ENCODE data around the gene SAT2. TPM values are rescaled to one million over a fixed set of nuclear protein-coding genes. Genes with fewer than 3 reads are reported as not detected.
"Not testable (repeated sequence)": the region's sequence is repeated elsewhere in the genome, so short reads cannot be mapped to it uniquely, and the experiment has no call there.

SAT2 gene
- total RNA-seq, 2 experiments from 2014 or later = 14.3 to 16.9 TPM

DNA sequence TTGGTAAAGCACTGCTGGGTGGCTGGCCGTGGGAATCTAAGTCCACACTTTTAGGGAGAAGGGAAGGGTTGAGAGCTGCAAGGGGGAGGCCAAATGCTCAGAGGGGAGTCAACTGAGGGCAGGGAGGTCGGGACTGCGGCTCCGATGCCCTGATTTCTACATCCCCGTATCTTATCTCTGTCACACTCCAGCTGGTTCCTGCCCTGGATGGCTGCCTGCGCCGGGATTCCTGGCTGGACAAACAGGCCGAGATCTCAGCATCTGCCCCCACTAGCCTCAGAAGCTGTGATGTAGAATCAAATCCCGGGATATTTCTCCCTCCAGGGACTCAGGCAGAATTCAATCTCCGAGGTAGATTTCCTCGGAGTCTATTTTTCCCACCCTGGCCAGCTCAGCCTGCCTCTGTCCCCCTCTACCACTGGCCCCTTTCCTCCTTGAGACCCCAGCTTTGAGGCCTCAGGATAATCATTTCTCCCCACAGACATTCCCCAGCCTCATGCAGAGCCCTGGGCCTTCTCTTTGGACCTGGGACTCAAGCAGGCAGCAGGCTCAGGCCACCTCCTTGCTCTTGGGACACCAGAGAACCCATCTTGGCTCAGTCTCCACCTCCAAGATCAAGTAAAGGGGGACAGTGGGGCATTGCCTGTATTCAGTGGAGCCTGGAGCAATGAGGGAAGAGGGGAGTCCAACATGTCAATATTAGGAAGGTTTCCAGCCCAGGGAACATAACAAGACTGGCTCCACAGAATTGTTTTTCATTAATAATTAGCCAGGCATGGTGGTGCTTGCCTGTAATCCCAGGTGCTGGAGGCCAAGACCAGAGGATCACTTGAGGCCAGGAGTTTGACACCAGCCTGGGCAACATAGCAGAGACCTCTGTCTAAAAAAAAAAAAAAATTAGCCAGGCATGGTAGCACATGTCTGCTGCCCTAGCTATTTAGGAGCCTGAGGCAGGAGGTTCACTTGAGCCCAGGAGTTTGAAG, 4.1 kb upstream of the SAT2 start:
- no peaks in the 10 kb centered on the region for H3K36me3 Mint-ChIP-seq (ENCODE audit: low read depth)
- no peak for DNase-seq
- H3K27ac Mint-ChIP-seq = no peak overlapping the region
- intact Hi-C loops (cut with micrococcal nuclease) = loop anchor here (1.0 kb wide), 2 partner anchors 57 to 86 kb away; partner anchors contain the start of genes DNAH2 and WRAP53
- CTCF ChIA-PET = interaction anchor here (0.6 to 5.6 kb wide), 14 partner anchors 9 to 276 kb away, joined by 3 to 56 read pairs (median 4); partner anchors contain the start of genes ATP1B2, TP53 and WRAP53
- peaks cover 7% of the 10 kb centered on the region for H3K4me1 Mint-ChIP-seq (ENCODE audit: low read depth)
- H3K27me3 Mint-ChIP-seq (ENCODE audit: low read depth) = no peaks in the 10 kb centered on the region
- no peaks in the 10 kb centered on the region for H3K9me3 Mint-ChIP-seq
- H3K4me3 Mint-ChIP-seq = no peak overlapping the region

GRCh38 chr17:7629939-7630571, 2.4 kb upstream of the SAT2 start, which contains the start of gene SHBG:
Gene SHBG (plus strand): TSS chr17:7630135. CDS start chr17:7630173, 38 bp downstream.
- CTCF ChIA-PET = interaction anchor here (1.1 to 5.6 kb wide), 7 partner anchors 9 to 275 kb away, joined by 3 to 56 read pairs (median 5); partner anchors contain the start of genes ATP1B2, FXR2, TP53 and WRAP53
- H3K27ac Mint-ChIP-seq = no peak within 1 kb of the TSS

GRCh38 chr17:7626956-7627249, 718 bp downstream of the SAT2 start:
- intact Hi-C loops (cut with micrococcal nuclease) = loop anchor here (1.0 kb wide), 1 partner anchor 12 kb away; no protein-coding TSS in a partner anchor
- H3K36me3 Mint-ChIP-seq (ENCODE audit: low read depth) = peaks cover 1% of the 10 kb centered on the region
- CTCF ChIA-PET = interaction anchor here (1.3 to 2.7 kb wide), 4 partner anchors 13 to 60 kb away, joined by 4 to 20 read pairs (median 8); partner anchors contain the start of genes FXR2, SOX15 and TP53
- peak overlapping the region; percentile 88 for H3K4me3 Mint-ChIP-seq
- H3K27ac Mint-ChIP-seq = no peak overlapping the region
- no peaks in the 10 kb centered on the region for H3K27me3 Mint-ChIP-seq (ENCODE audit: low read depth)
- DNase-seq = no peak
- peaks cover 7% of the 10 kb centered on the region for H3K4me1 Mint-ChIP-seq (ENCODE audit: low read depth)
- H3K9me3 Mint-ChIP-seq = no peaks in the 10 kb centered on the region

More at GRCh38 chr17:7629939-7630571, 2.4 kb upstream of the SAT2 start, which contains the start of gene SHBG:
- no peaks in the 10 kb centered on the region for H3K9me3 Mint-ChIP-seq
- peaks cover 1% of the 10 kb centered on the region for H3K36me3 Mint-ChIP-seq (ENCODE audit: low read depth)
- intact Hi-C loops (cut with micrococcal nuclease) = no loop called here
- no peak for DNase-seq
- H3K27me3 Mint-ChIP-seq (ENCODE audit: low read depth) = no peaks in the 10 kb centered on the region
- H3K4me1 Mint-ChIP-seq (ENCODE audit: low read depth) = peaks cover 7% of the 10 kb centered on the region
- no peak within 1 kb of the TSS for H3K4me3 Mint-ChIP-seq

GRCh38 chr17:7626307-7626706, 1.3 kb downstream of the SAT2 start:
- H3K9me3 Mint-ChIP-seq = no peaks in the 10 kb centered on the region
- H3K4me1 Mint-ChIP-seq (ENCODE audit: low read depth) = peaks cover 7% of the 10 kb centered on the region
- H3K36me3 Mint-ChIP-seq (ENCODE audit: low read depth) = peaks cover 1% of the 10 kb centered on the region
- H3K27ac Mint-ChIP-seq = no peak overlapping the region
- no peak for DNase-seq
- H3K4me3 Mint-ChIP-seq = peak overlapping the region; percentile 88
- H3K27me3 Mint-ChIP-seq (ENCODE audit: low read depth) = no peaks in the 10 kb centered on the region
- intact Hi-C loops (cut with micrococcal nuclease) = no loop called here
- CTCF ChIA-PET = interaction anchor here (1.3 to 2.7 kb wide), 4 partner anchors 12 to 60 kb away, joined by 4 to 20 read pairs (median 8); partner anchors contain the start of genes FXR2, SOX15 and TP53

DNA sequence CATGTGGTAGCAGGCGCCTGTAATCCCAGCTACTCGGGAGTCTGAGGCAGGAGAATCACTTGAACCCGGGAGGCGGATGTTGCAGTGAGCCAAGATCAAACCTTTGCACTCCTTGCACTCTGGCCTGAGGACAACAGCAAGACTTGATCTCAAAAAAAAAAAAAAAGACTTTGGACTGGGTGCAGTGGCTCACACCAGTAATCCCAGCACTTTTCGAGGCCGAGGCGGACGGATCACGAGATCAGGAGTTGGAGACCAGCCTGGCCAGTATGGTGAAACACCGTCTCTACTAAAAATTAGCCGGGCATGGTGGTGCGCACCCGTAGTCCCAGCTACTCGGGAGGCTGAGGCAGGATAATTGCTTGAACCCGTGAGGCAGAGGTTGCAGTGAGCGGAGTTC, 1.9 kb downstream of the SAT2 start:
- H3K9me3 Mint-ChIP-seq; H3K4me3 Mint-ChIP-seq; H3K27me3 Mint-ChIP-seq (ENCODE audit: low read depth); intact Hi-C loops (cut with micrococcal nuclease); H3K27ac Mint-ChIP-seq; H3K36me3 Mint-ChIP-seq (ENCODE audit: low read depth); DNase-seq; H3K4me1 Mint-ChIP-seq (ENCODE audit: low read depth): not testable (repeated sequence)
- CTCF ChIA-PET = interaction anchor here (1.1 to 2.7 kb wide), 2 partner anchors 61 to 62 kb away, joined by 4 to 20 read pairs; partner anchors contain the start of gene TP53

DNA sequence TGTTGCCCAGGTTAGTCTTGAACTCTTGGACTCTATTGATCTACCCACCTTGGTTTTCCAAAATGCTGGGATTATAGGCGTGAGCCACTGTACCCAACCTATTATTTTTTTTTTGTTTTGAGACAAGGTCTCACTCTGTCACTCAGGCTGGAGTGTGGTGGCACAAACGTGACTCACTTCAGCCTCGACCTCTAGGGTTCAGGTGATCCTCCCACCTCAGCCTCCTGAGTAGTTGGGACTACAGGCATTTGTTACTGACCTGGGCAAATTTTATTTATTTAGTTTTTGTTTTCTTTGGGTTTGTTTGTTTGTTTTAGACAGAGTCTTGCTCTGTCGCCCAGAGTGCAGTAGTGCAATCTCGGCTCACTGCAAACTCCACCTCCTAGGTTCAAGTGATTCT, 4.0 kb downstream of the SAT2 start:
- H3K27ac Mint-ChIP-seq = no peak overlapping the region
- intact Hi-C loops (cut with micrococcal nuclease) = no loop called here
- DNase-seq = no peak
- H3K4me1 Mint-ChIP-seq (ENCODE audit: low read depth) = peaks cover 7% of the 10 kb centered on the region
- H3K4me3 Mint-ChIP-seq = no peak overlapping the region
- H3K36me3 Mint-ChIP-seq (ENCODE audit: low read depth) = peaks cover 1% of the 10 kb centered on the region
- CTCF ChIA-PET = no interaction called here
- no peaks in the 10 kb centered on the region for H3K27me3 Mint-ChIP-seq (ENCODE audit: low read depth)
- H3K9me3 Mint-ChIP-seq = no peaks in the 10 kb centered on the region

DNA sequence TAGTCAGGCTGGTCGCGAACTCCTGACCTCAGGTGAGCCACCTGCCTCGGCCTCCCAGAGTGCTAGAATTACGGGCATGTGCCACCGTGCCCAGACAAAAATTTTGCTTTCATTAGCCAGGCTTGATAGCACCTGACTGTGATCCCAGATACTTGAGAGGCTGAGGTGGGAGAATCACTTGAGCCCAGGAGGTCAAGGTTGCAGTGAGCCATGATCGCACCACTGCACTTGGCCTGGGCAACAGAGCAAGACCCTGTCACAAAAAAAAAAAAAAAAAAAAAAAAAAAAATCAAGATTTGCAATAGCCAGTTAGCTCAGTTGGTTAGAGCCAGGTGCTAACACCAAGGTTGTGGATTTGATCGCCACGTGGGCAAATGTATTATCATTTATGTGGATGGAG, 6.8 kb downstream of the SAT2 start:
- DNase-seq = no peak
- no peaks in the 10 kb centered on the region for H3K9me3 Mint-ChIP-seq
- no peak overlapping the region for H3K27ac Mint-ChIP-seq
- CTCF ChIA-PET = interaction anchor here (0.7 to 1.5 kb wide), 3 partner anchors 10 to 322 kb away, joined by 3 to 4 read pairs (median 3); partner anchors contain the start of gene SHBG
- intact Hi-C loops (cut with micrococcal nuclease) = no loop called here
- H3K4me1 Mint-ChIP-seq (ENCODE audit: low read depth) = no peaks in the 10 kb centered on the region
- H3K4me3 Mint-ChIP-seq = no peak overlapping the region
- no peaks in the 10 kb centered on the region for H3K36me3 Mint-ChIP-seq (ENCODE audit: low read depth)
- H3K27me3 Mint-ChIP-seq (ENCODE audit: low read depth) = no peaks in the 10 kb centered on the region

DNA sequence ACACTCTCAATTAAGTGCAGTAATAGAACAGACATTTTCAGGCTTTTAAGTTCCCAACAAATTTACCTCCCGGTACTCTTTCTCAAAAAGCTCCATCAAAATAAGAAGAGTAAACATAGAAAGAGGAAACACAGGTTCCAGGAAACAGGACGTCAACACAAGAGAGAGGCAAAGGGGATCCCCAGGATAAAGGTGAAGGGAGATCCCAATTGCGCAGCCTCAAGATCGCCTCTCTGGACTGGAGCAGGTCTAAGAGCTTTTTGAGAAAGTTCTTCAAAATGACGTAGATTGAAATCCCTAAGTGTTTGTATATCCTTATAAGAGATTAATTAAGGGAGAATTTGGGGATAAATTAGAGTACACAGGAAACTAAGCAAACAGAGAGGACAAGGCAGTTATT, 9.0 kb downstream of the SAT2 start:
- CTCF ChIA-PET = interaction anchor here (2.1 kb wide), 1 partner anchor 69 kb away, joined by 6 read pairs; the partner anchor contains the start of genes TP53 and WRAP53
- no peaks in the 10 kb centered on the region for H3K9me3 Mint-ChIP-seq
- H3K4me3 Mint-ChIP-seq = no peak overlapping the region
- DNase-seq = no peak
- no peaks in the 10 kb centered on the region for H3K36me3 Mint-ChIP-seq (ENCODE audit: low read depth)
- intact Hi-C loops (cut with micrococcal nuclease) = loop anchor here (5.0 to 10.0 kb wide), 2 partner anchors 224 to 536 kb away; partner anchors contain the start of gene PER1
- H3K4me1 Mint-ChIP-seq (ENCODE audit: low read depth) = peaks cover 2% of the 10 kb centered on the region
- H3K27ac Mint-ChIP-seq = no peak overlapping the region
- no peaks in the 10 kb centered on the region for H3K27me3 Mint-ChIP-seq (ENCODE audit: low read depth)

DNA sequence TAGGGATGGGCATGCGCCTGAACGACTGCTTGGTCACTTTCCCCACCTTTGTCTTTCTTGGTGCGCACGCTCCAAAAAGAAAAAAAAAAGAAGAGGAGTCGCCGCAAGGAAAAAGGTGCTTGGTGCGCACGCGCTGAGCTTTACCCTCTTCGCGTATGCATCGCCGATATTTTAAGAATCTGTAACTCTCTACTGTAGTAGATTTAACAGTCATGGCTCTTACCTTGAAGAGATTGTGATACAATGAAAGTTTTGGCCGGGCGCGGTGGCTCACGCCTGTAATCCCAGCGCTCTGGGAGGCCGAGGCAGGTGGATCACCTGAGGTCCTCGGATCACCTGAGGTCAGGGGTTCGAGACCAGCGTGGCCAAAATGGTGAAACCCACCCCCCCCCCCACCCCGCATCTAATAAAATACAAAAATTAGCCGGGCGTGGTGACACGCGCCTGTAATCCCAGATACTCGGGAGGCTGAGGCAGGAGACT, 12.3 kb downstream of the SAT2 start:
- H3K27ac Mint-ChIP-seq = peak overlapping the region; percentile 84
- H3K36me3 Mint-ChIP-seq (ENCODE audit: low read depth) = peaks cover 2% of the 10 kb centered on the region
- CTCF ChIA-PET = interaction anchor here (0.6 to 2.7 kb wide), 9 partner anchors 12 to 260 kb away, joined by 3 to 9 read pairs (median 7); partner anchors contain the start of genes MPDU1, SAT2, SOX15 and WRAP53
- intact Hi-C loops (cut with micrococcal nuclease) = loop anchor here (1.0 to 10.0 kb wide), 14 partner anchors 12 to 539 kb away; partner anchors contain the start of genes ATP1B2, CD68, EIF5A and MPDU1
- peaks cover 30% of the 10 kb centered on the region for H3K4me1 Mint-ChIP-seq (ENCODE audit: low read depth)
- DNase-seq = no peak
- no peaks in the 10 kb centered on the region for H3K27me3 Mint-ChIP-seq (ENCODE audit: low read depth)
- no peaks in the 10 kb centered on the region for H3K9me3 Mint-ChIP-seq
- H3K4me3 Mint-ChIP-seq = peak overlapping the region; percentile 83

GRCh38 chr17:7614425-7615264, 13.0 kb downstream of the SAT2 start, which contains the start of gene FXR2:
Gene FXR2 (minus strand): TSS chr17:7614897. CDS start chr17:7614532, 365 bp downstream.
- peaks cover 2% of the 10 kb centered on the region for H3K36me3 Mint-ChIP-seq (ENCODE audit: low read depth)
- CTCF ChIA-PET = interaction anchor here (0.6 to 2.7 kb wide), 10 partner anchors 13 to 259 kb away, joined by 3 to 9 read pairs (median 5); partner anchors contain the start of genes MPDU1, SAT2, SHBG and SOX15
- no peaks in the 10 kb centered on the region for H3K27me3 Mint-ChIP-seq (ENCODE audit: low read depth)
- peak within 1 kb of the TSS; percentile 83 for H3K4me3 Mint-ChIP-seq
- intact Hi-C loops (cut with micrococcal nuclease) = loop anchor here (1.0 to 10.0 kb wide), 15 partner anchors 13 to 540 kb away; partner anchors contain the start of genes ATP1B2, CD68, EIF5A and MPDU1
- peak within 1 kb of the TSS; percentile 84 for H3K27ac Mint-ChIP-seq
- no peaks in the 10 kb centered on the region for H3K9me3 Mint-ChIP-seq
- DNase-seq = peak; percentile 100
- peaks cover 32% of the 10 kb centered on the region for H3K4me1 Mint-ChIP-seq (ENCODE audit: low read depth)
